H1 (cell line): Measurements from ENCODE around the gene PLEKHH3. TPM values are rescaled to one million over a fixed set of nuclear protein-coding genes. Genes with fewer than 3 reads are reported as not detected.

Experiments
- CTCF ChIA-PET: fragments of 300-600 bp; sonication (Branson Sonifier 250); formaldehyde crosslinking; loops from one replicate; lab custom pipeline; 2021; ENCODE audit not compliant: partially characterized antibody; lab: Charles Lee
- POLR2A ChIA-PET: fragments of 300-600 bp; sonication (Branson Sonifier 250); formaldehyde crosslinking; loops from one replicate; lab custom pipeline; 2021; ENCODE audit warnings: inconsistent platforms; ENCODE audit not compliant: partially characterized antibody; lab: Charles Lee
- DNase-seq, 2 experiments: peaks; one replicate each; pipeline versions ENCODE4 v3.0.0 to v3.0.0-alpha.2; 2010 to 2022; ENCODE audit warnings: low spot score in 2 of 2, low read depth in 1 of 2, mixed read lengths in 1 of 2
- FAIRE-seq: peaks from 2 replicates; lab custom pipeline; 2011; peaks lifted over from hg19 to GRCh38; lab: Jason Lieb, UNC
- H2AFZ ChIP-seq: 2 replicates; pipeline ENCODE4 v1.8.1; 2012; ENCODE audit warnings: low read length, inconsistent platforms
- H2AK5ac ChIP-seq: 2 replicates; pipeline ENCODE4 v1.6.1; 2013; ENCODE audit warnings: low read depth, low read length
- H2BK120ac ChIP-seq: replicated peaks from 2 replicates; pipeline ENCODE3; 2013; ENCODE audit warnings: low read depth, low read length, inconsistent platforms
- H2BK12ac ChIP-seq: 2 replicates; pipeline ENCODE4 v1.6.1; 2013; ENCODE audit warnings: low read depth, low read length
- H2BK15ac ChIP-seq: 2 replicates; pipeline ENCODE4 v1.6.1; 2013; ENCODE audit warnings: low read length
- H2BK20ac ChIP-seq: 2 replicates; pipeline ENCODE4 v1.6.1; 2013; ENCODE audit warnings: low read length
- H2BK5ac ChIP-seq: 2 replicates; pipeline ENCODE4 v1.6.1; 2013; ENCODE audit warnings: low read depth, low read length
- H3K14ac ChIP-seq: 2 replicates; pipeline ENCODE4 v1.6.1; 2013; ENCODE audit warnings: inconsistent platforms; ENCODE audit not compliant: insufficient read length
- H3K18ac ChIP-seq: 2 replicates; pipeline ENCODE4 v1.6.1; 2013; ENCODE audit warnings: low read length; ENCODE audit errors: extremely low read depth
- H3K23ac ChIP-seq: 2 replicates; pipeline ENCODE4 v1.6.1; 2013; ENCODE audit warnings: inconsistent platforms; ENCODE audit not compliant: insufficient read length
- H3K23me2 ChIP-seq: 2 replicates; pipeline ENCODE4 v1.6.1; 2013; ENCODE audit warnings: low read depth, low read length
- H3K27ac ChIP-seq: 2 replicates; pipeline ENCODE4 v1.6.1; 2011; ENCODE audit warnings: low read depth, low read length, inconsistent platforms
- H3K27me3 ChIP-seq, 4 experiments: replicated peaks in 1 of 4; 1 replicate in 1 of 4; 2 replicates in 3 of 4; pipeline versions ENCODE4 v1.6.1 to v1.8.1; 2011 to 2013; ENCODE audit warnings: low read length in 3 of 4, mild to moderate bottlenecking in 3 of 4, inconsistent platforms in 2 of 4, mixed read lengths in 2 of 4, moderate library complexity in 1 of 4; ENCODE audit not compliant: control insufficient read depth in 3 of 4, insufficient read depth in 3 of 4; ENCODE audit errors: extremely low read depth in 1 of 4
- H3K36me3 ChIP-seq, 4 experiments: 2 replicates each; pipeline versions ENCODE4 v1.6.1 to v1.8.1; 2011 to 2013; ENCODE audit warnings: mild to moderate bottlenecking in 4 of 4, low read length in 3 of 4, moderate library complexity in 2 of 4, control low read depth in 1 of 4, inconsistent platforms in 1 of 4; ENCODE audit not compliant: insufficient read depth in 4 of 4, control insufficient read depth in 2 of 4
- H3K4ac ChIP-seq: replicated peaks from 2 replicates; pipeline ENCODE3; 2013; ENCODE audit warnings: low read length, low read depth, mixed read lengths, inconsistent platforms; ENCODE audit not compliant: insufficient read length
- H3K4me1 ChIP-seq, 4 experiments: replicated peaks in 1 of 4; 1 replicate in 1 of 4; 2 replicates in 3 of 4; pipeline versions ENCODE4 v1.6.1 to v1.8.1; 2011 to 2013; ENCODE audit warnings: low read length in 3 of 4, inconsistent platforms in 2 of 4, mixed read lengths in 1 of 4; ENCODE audit not compliant: insufficient read depth in 4 of 4, control insufficient read depth in 3 of 4
- H3K4me2 ChIP-seq, 2 experiments: 2 replicates each; pipeline versions ENCODE4 v1.6.1 to v1.8.1; 2011 to 2013; ENCODE audit warnings: low read depth in 2 of 2, low read length in 2 of 2, control low read depth in 1 of 2, inconsistent platforms in 1 of 2, mild to moderate bottlenecking in 1 of 2; ENCODE audit not compliant: insufficient read depth in 1 of 2
- H3K4me3 ChIP-seq, 4 experiments: fragments of 200-600, 300-600 bp in 1 of 4; sonication (generic), shearing (Covaris generic), sonication (Bioruptor Twin) in 1 of 4; 2 replicates each; pipeline versions ENCODE4 v1.5.1 to v1.8.1; 2011 to 2016; ENCODE audit warnings: low read length in 4 of 4, low read depth in 3 of 4, control low read depth in 2 of 4, inconsistent platforms in 2 of 4, mild to moderate bottlenecking in 2 of 4, mixed read lengths in 1 of 4, moderate library complexity in 1 of 4; ENCODE audit not compliant: insufficient read depth in 2 of 4; ENCODE audit errors: extremely low read depth in 1 of 4
- H3K56ac ChIP-seq: replicated peaks from 2 replicates; pipeline ENCODE3; 2013; ENCODE audit warnings: low read depth, mild to moderate bottlenecking, mixed read lengths, low read length, inconsistent platforms; ENCODE audit not compliant: insufficient read length
- H3K79me1 ChIP-seq: 2 replicates; pipeline ENCODE4 v1.6.1; 2013; ENCODE audit warnings: low read depth, low read length, control low read depth
- H3K79me2 ChIP-seq, 2 experiments: 2 replicates each; pipeline versions ENCODE4 v1.6.1 to v1.8.1; 2012 to 2013; ENCODE audit warnings: low read length in 2 of 2, mild to moderate bottlenecking in 2 of 2, inconsistent platforms in 1 of 2; ENCODE audit not compliant: insufficient read depth in 2 of 2, control insufficient read depth in 1 of 2
- H3K9ac ChIP-seq, 4 experiments: replicated peaks in 1 of 4; 1 replicate in 1 of 4; 2 replicates in 3 of 4; pipeline versions ENCODE4 v1.6.1 to v1.8.1; 2011 to 2013; ENCODE audit warnings: low read depth in 3 of 4, low read length in 3 of 4, control low read depth in 2 of 4, mild to moderate bottlenecking in 2 of 4, moderate library complexity in 2 of 4, inconsistent platforms in 1 of 4; ENCODE audit errors: extremely low read depth in 1 of 4
- H3K9me3 ChIP-seq, 2 experiments: 2 replicates each; pipeline versions ENCODE4 v1.6.1 to v1.8.1; 2012 to 2013; ENCODE audit warnings: mild to moderate bottlenecking in 2 of 2, moderate library complexity in 2 of 2, control low read depth in 1 of 2, inconsistent platforms in 1 of 2, low read depth in 1 of 2, low read length in 1 of 2, mixed read lengths in 1 of 2; ENCODE audit not compliant: insufficient read depth in 2 of 2
- H4K20me1 ChIP-seq, 2 experiments: replicated peaks in 1 of 2; 2 replicates each; pipeline versions ENCODE3 to v1.8.1; 2011 to 2013; ENCODE audit warnings: inconsistent platforms in 2 of 2, low read length in 2 of 2, mild to moderate bottlenecking in 1 of 2; ENCODE audit not compliant: insufficient read depth in 2 of 2, control insufficient read depth in 1 of 2
- H4K5ac ChIP-seq: 2 replicates; pipeline ENCODE4 v1.6.1; 2013; ENCODE audit warnings: low read length, low read depth, mixed read lengths, inconsistent platforms; ENCODE audit not compliant: insufficient read length
- H4K8ac ChIP-seq: 2 replicates; pipeline ENCODE4 v1.8.0; 2013; ENCODE audit warnings: mild to moderate bottlenecking, moderate library complexity, low read length, inconsistent platforms; ENCODE audit not compliant: insufficient read depth; ENCODE audit errors: extremely low read depth
- H4K91ac ChIP-seq: replicated peaks from 2 replicates; pipeline ENCODE3; 2013; ENCODE audit warnings: low read length, mixed read lengths, inconsistent platforms; ENCODE audit not compliant: insufficient read length
- GABPA ChIP-seq: IDR thresholded peaks from 2 replicates; pipeline ENCODE4 v1.6.1; 2011; ENCODE audit warnings: mild to moderate bottlenecking, low read length, moderate library complexity, borderline replicate concordance; ENCODE audit not compliant: insufficient read depth
- WGBS, 2 experiments: shearing (Covaris generic) in 1 of 2; methylation state at CpG; one replicate each; pipeline versions ENCODE4 v1.1.6 to v1.1.7; 2013 to 2015; ENCODE audit warnings: low lambda C conversion rate in 2 of 2, mixed read lengths in 2 of 2, inconsistent platforms in 1 of 2, low coverage in 1 of 2, missing lambda C conversion rate in 1 of 2; ENCODE audit not compliant: insufficient replicate concordance in 2 of 2, insufficient coverage in 1 of 2, insufficient read length in 1 of 2; ENCODE audit errors: extremely low coverage in 1 of 2, missing lambda C conversion rate in 1 of 2; 5-methylcytosine and 5-hydroxymethylcytosine counted together
- polyA plus RNA-seq, 7 experiments: library from polyadenylated mRNA; depleted of rRNA in 3 of 7; stranded (reverse) in 5 of 7; unstranded in 2 of 7; fragments of >200 nt in 5 of 7; fragments of 200-250 nt in 2 of 7; gene quantifications; 1 replicate in 5 of 7; 2 replicates in 1 of 7; 4 replicates in 1 of 7; pipeline versions ENCODE4 v1.2.1 to v1.2.3, GENCODE V29; 2011 to 2013; ENCODE audit warnings: missing spikeins in 2 of 7, mixed read lengths in 2 of 7
- total RNA-seq: library from RNA; stranded (reverse); fragmentation: NEBNext Ultra II Directional; extraction: Animal tissue kit (Norgen Biotek cat#: 25700); gene quantifications from 2 replicates; pipeline ENCODE4 v1.2.1, GENCODE V29; 2021

PLEKHH3 gene
- total and polyA plus RNA-seq, 2 of the 8 experiments (the other 6 are each of a cell fraction or from before 2014, with no cell fraction given) = 11.1 to 13.5 TPM

- Histone ChIP-seq H3K27ac (no peak overlapping the region), H2AFZ (no peak overlapping the region), H4K8ac (no peak overlapping the region), H2AK5ac (no peak overlapping the region), H2BK20ac (no peak overlapping the region), H3K79me2 (no peaks in the 10 kb centered on the region), H3K4me1 (0 out of 7 replicates have a peak, but pooled peaks cover 0 to 3% (median 0%) of the 10 kb centered on the region in 4 experiments), H2BK15ac (no peak overlapping the region), H3K9ac (no peak overlapping the region), H3K36me3 (peaks cover 0 to 6% (median under 1%) of the 10 kb centered on the region in 4 experiments; a peak in 3 of 8 replicates), H3K4me2 (no peak overlapping the region), H3K27me3 (no peaks in the 10 kb centered on the region), H3K23me2 (0 out of 2 replicates have a peak, but pooled peaks cover 2% of the 10 kb centered on the region), H2BK5ac (no peak overlapping the region), H3K56ac (no peak overlapping the region), H3K9me3 (no peaks in the 10 kb centered on the region), H3K4ac (no peak overlapping the region), H2BK12ac (no peak overlapping the region), H3K18ac (no peak overlapping the region), H3K4me3 (no peak overlapping the region), H3K14ac (no peak overlapping the region), H3K79me1 (no peaks in the 10 kb centered on the region), H4K91ac (no peak overlapping the region), H2BK120ac (no peak overlapping the region), H3K23ac (no peak overlapping the region), H4K20me1 (peaks cover 0 to 5% of the 10 kb centered on the region in 2 experiments), H4K5ac (no peak overlapping the region)
- no peak for DNase-seq
- POLR2A ChIA-PET = interaction anchor here (0.9 to 3.0 kb wide), 3 partner anchors 9 to 11 kb away, joined by 3 to 9 read pairs (median 3); no protein-coding TSS in a partner anchor
- no peak for TF ChIP-seq GABPA
- 92% methylated on average over 11 of the region's 11 CpGs; no CpG with 5 or more reads in 1 of the 2 experiments for WGBS, 2 experiments
- CTCF ChIA-PET = interaction anchor here (1.3 to 1.4 kb wide), 2 partner anchors 9 to 18 kb away, joined by 3 read pairs; no protein-coding TSS in a partner anchor
- no peak for FAIRE-seq
Observed at GRCh38 chr17:42692489-42692888, 15.7 kb upstream of the PLEKHH3 start.
